Erythroblast (primary cell): ENCODE results near the gene NEGR1.

Experiments
- GATA1 ChIP-seq: IDR thresholded peaks from 2 replicates; pipeline ENCODE4 v1.6.1; 2011; ENCODE audit warnings: low read depth, mild to moderate bottlenecking, control low read depth, low read length, moderate library complexity
- POLR2A ChIP-seq: IDR thresholded peaks from 2 replicates; pipeline ENCODE4 v1.6.1; 2011; ENCODE audit warnings: mild to moderate bottlenecking, low read length

DNA sequence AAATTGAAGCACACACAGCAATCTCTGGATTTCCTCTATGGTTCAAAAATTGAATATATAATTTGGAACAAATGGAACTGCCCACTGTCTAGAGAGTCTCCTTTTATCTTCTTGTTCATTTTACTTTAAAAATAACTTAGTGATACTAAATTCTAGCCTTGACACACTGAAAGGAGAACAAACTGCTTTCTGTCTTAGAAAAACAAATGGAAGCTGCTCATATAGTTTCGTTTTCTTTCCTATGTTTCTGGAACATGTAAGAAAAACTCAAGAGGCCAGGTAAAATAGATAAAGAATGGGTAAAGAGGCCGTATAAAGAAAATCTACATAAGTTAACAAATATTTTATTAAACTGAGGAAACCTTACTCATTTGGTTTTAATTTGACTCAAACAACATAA, 332.7 kb downstream of the NEGR1 start:
- no peak for TF ChIP-seq POLR2A
- no peak for TF ChIP-seq GATA1
